ENCODE measurements around the gene ARHGAP19.

ARHGAP19 gene

GRCh38 chr10:97180363-97180755, 112.1 kb downstream of the ARHGAP19 start:
- TF ChIP-seq CTCF (IDR thresholded peaks at IDR 0.05; ENCODE audit: borderline replicate concordance, control extremely low read depth, extremely low read depth, insufficient read depth, missing control alignments): no peak
- DNase-seq (ENCODE audit: low spot score): no peak
- in situ Hi-C loops (cut with MboI; ENCODE audit: low sequenced_read_pairs, unreplicated experiment): no loop called here

GRCh38 chr10:97179731-97180362, 112.6 kb downstream of the ARHGAP19 start:
- no peak for DNase-seq (ENCODE audit: low spot score)
- in situ Hi-C loops (cut with MboI; ENCODE audit: low sequenced_read_pairs, unreplicated experiment): no loop called here
- no peak for TF ChIP-seq CTCF (IDR thresholded peaks at IDR 0.05; ENCODE audit: borderline replicate concordance, control extremely low read depth, extremely low read depth, insufficient read depth, missing control alignments)

GRCh38 chr10:97179311-97179710, 113.1 kb downstream of the ARHGAP19 start:
- DNase-seq (ENCODE audit: low spot score): no peak
- TF ChIP-seq CTCF (IDR thresholded peaks at IDR 0.05; ENCODE audit: borderline replicate concordance, control extremely low read depth, extremely low read depth, insufficient read depth, missing control alignments): no peak
- in situ Hi-C loops (cut with MboI; ENCODE audit: low sequenced_read_pairs, unreplicated experiment): no loop called here

- no peak for TF ChIP-seq CTCF (IDR thresholded peaks at IDR 0.05; ENCODE audit: borderline replicate concordance, control extremely low read depth, extremely low read depth, insufficient read depth, missing control alignments)
- DNase-seq (ENCODE audit: low spot score): no peak
- in situ Hi-C loops (cut with MboI; ENCODE audit: low sequenced_read_pairs, unreplicated experiment): no loop called here
Observed at GRCh38 chr10:97178074-97178473, 114.4 kb downstream of the ARHGAP19 start.

GRCh38 chr10:97176226-97176625, 116.2 kb downstream of the ARHGAP19 start:
- TF ChIP-seq CTCF (IDR thresholded peaks at IDR 0.05; ENCODE audit: borderline replicate concordance, control extremely low read depth, extremely low read depth, insufficient read depth, missing control alignments): no peak
- in situ Hi-C loops (cut with MboI; ENCODE audit: low sequenced_read_pairs, unreplicated experiment): no loop called here
- no peak for DNase-seq (ENCODE audit: low spot score)

- TF ChIP-seq CTCF (IDR thresholded peaks at IDR 0.05; ENCODE audit: borderline replicate concordance, control extremely low read depth, extremely low read depth, insufficient read depth, missing control alignments): no peak
- in situ Hi-C loops (cut with MboI; ENCODE audit: low sequenced_read_pairs, unreplicated experiment): no loop called here
- no peak for DNase-seq (ENCODE audit: low spot score)
Observed at GRCh38 chr10:97175586-97175985, 116.9 kb downstream of the ARHGAP19 start.

Data from GM13976 (cell line).